H7 (cell line): ENCODE results near the gene FASN. TPM values are rescaled to one million over a fixed set of nuclear protein-coding genes. Genes with fewer than 3 reads are reported as not detected.

Experiments
- DNase-seq: peaks from one replicate; pipeline ENCODE4 v3.0.0; 2012
- H3K27me3 ChIP-seq: 2 replicates; pipeline ENCODE4 v1.6.0; 2011; ENCODE audit warnings: mild to moderate bottlenecking, low read length; ENCODE audit not compliant: control insufficient read depth, insufficient read depth
- H3K36me3 ChIP-seq: replicated peaks from 2 replicates; pipeline ENCODE4 v1.5.1; 2011; ENCODE audit warnings: low read length; ENCODE audit not compliant: control insufficient read depth, insufficient read depth
- H3K4me3 ChIP-seq: 2 replicates; pipeline ENCODE4 v1.5.1; 2011; ENCODE audit warnings: low read depth, mild to moderate bottlenecking, control low read depth, low read length, moderate library complexity; ENCODE audit not compliant: insufficient read depth
- total RNA-seq: library from RNA; depleted of rRNA; stranded (reverse); fragments of >200 nt; shearing (Covaris generic); gene quantifications from 2 replicates; pipeline ENCODE4 v1.2.3, GENCODE V29; 2014

Gene FASN
- total RNA-seq, 1 experiment from 2014 or later = 201 TPM

DNA sequence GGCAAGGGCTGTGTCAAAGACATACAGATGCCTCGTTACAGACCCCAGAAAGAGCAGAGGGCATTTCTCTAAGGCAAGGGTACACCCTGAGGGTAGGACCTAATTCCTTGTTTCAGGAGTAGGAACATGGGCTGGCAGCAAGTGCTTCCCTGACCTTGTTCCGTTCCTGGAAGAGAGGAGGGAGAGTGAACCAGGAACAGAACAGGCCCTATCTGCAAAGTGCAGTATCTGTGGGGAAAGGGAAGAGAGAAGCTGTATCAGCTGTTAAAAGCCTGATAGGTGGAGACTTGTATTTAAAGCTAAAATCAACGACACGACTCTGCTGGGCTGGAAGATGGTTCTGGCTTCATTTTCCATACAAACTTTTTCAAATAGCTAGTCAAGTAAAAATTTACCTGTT is 26.1 kb upstream of the FASN start:
- H3K27me3 ChIP-seq = no peaks in the 10 kb centered on the region
- H3K36me3 ChIP-seq = no peaks in the 10 kb centered on the region
- DNase-seq = peak; percentile 8
- H3K4me3 ChIP-seq = no peak overlapping the region

DNA sequence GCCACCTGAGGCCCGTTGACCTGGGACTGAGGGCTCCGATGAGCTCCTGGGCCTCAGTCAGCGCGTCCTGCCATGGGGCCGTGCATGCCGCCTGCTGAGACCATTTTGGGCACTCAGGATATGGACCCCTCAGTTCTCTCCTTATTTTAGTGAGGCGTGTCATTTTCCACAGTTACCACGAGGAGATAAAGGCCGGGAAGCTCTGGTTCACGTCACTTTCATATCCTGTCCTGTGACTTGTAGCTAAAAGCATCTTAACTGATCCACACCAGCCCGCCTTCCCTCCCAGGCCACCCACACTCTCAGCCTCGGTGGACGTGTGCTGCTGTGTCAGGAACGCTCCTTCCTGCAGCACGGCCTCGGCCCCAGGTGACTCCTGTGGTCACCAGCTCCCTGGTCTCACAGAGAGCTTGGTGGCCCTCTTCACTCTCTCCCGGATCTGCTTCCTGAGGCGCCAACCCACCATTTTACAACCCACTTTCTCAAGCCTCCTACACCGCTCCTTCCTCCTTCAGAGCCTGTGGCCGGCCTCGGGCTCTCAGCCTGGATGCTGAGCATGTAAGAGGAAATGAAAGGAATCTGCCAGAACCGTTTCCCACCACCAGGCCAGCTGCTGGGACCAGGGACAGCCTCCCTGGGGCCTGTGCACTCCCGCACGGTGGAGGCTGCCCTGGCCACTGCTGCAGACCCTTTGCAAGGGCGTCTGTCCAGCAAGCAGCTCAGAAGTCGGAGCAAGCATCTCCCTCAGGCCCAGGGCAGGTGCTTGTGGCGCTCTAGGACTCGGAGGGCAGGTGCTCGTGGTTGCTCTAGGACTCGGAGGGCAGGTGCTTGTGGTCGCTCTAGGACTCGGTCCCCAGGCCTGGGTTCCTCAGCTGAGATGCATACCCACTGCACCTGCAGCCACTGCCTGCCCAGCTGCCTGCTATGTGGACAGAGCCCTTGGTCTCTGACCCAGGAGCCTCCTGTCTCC is 23.9 kb upstream of the FASN start:
- Histone ChIP-seq H3K36me3 (no peaks in the 10 kb centered on the region), H3K27me3 (no peaks in the 10 kb centered on the region), H3K4me3 (no peak overlapping the region)
- peak; percentile 43 for DNase-seq

DNA sequence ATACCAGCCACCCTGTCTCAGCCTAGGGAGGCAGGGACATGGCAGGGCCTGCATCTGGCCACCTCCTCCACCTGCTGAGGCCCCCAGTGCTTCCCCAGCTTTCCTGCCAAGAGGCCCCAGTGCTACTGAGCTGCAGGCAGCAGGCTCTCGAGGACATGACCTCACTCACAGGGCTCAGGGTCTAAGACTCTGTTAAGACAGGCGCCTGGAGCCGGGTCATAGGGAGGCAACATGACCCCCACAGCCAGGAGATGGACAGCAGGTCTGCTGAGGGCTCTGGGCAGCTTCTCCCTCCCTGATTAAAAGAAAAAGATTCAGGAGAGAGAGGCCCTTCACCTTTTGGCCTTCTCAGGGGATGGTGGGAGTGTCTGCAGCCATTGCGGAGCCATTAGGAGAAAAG is 23.2 kb upstream of the FASN start:
- peak; percentile 30 for DNase-seq
- no peaks in the 10 kb centered on the region for H3K27me3 ChIP-seq
- H3K4me3 ChIP-seq = no peak overlapping the region
- H3K36me3 ChIP-seq = no peaks in the 10 kb centered on the region

DNA sequence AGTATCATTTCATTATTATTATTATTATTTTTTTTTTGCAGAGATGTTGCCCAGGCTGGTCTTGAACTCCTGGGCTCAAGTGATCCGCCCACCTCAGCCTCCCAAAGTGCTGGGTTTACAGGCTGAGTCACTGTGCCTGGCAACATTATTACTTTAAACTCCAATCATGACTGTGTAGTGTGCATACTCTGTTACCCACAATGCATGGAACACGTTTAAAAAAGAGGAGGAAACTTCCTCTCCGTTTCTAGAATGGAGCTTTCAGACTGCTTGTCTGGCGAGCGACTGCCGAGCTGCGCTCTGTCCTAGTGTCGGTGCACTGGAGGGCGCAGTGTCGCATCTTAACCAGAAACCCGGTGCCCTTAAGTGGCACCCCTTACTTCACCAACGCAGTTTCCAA is 22.1 kb upstream of the FASN start:
- Histone ChIP-seq H3K27me3 (no peaks in the 10 kb centered on the region), H3K4me3 (no peak overlapping the region), H3K36me3 (no peaks in the 10 kb centered on the region)
- peak; percentile 29 for DNase-seq

DNA sequence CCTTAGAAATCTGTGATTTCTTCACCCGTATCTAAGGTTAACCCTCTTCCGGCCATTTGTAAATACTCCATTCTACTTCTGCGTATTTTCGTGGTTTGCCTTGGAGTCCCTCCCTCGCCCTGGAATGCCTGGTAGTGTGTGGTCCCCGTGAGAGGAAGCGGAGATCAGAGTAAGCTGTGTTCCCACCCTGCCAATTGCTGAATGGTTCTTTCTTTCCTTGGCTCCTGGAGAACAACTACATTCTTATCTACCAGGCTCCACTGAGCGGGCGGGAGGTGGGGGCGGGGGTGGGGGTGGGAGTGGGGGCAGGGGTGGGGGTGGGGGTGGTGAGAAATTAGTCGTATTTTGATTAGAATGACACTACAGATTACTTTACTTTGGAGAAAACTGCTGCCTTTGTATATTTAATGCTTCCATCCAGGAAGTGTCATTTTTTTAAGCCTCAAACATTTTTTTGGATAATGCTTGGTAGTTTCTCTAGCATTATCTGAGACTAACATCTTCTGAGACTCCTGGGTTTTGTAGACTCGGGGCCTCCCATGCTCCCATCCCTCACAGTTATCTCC is 20.9 kb upstream of the FASN start:
- H3K27me3 ChIP-seq = no peaks in the 10 kb centered on the region
- peak; percentile 69 for DNase-seq
- H3K36me3 ChIP-seq = no peaks in the 10 kb centered on the region
- H3K4me3 ChIP-seq = no peak overlapping the region

DNA sequence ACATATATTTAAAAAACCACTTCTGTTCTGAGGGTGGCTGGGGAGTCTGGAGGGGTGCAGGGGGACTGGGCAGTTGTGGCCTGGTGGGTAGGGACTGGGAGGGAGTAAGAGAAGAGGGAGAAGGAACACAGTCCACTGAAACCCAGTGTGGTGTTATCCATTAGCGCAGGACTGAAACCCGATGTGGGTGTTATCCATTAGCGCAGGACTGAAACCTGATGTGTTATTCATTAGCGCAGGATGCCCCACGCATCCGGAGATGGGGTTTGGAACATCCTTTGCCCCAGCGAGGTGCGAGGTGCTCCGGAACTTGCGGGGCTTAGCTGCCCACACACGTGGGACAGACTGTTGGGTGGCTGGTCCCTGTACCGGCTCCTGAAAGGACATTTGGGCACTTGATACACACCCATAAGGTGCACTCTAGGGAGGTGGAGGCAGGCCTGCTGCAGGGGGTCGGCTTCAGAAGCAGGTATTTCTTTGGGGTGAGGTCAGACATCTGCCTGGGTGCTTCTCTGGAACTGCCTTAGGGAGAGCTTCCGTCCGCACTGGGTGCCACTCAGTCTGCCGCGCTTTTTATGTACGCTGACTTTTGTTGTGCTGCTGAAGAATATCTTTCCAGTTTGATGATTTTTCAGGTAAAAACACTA is 20.3 kb upstream of the FASN start:
- Histone ChIP-seq H3K4me3 (no peak overlapping the region), H3K27me3 (no peaks in the 10 kb centered on the region), H3K36me3 (no peaks in the 10 kb centered on the region)
- peak; percentile 23 for DNase-seq

DNA sequence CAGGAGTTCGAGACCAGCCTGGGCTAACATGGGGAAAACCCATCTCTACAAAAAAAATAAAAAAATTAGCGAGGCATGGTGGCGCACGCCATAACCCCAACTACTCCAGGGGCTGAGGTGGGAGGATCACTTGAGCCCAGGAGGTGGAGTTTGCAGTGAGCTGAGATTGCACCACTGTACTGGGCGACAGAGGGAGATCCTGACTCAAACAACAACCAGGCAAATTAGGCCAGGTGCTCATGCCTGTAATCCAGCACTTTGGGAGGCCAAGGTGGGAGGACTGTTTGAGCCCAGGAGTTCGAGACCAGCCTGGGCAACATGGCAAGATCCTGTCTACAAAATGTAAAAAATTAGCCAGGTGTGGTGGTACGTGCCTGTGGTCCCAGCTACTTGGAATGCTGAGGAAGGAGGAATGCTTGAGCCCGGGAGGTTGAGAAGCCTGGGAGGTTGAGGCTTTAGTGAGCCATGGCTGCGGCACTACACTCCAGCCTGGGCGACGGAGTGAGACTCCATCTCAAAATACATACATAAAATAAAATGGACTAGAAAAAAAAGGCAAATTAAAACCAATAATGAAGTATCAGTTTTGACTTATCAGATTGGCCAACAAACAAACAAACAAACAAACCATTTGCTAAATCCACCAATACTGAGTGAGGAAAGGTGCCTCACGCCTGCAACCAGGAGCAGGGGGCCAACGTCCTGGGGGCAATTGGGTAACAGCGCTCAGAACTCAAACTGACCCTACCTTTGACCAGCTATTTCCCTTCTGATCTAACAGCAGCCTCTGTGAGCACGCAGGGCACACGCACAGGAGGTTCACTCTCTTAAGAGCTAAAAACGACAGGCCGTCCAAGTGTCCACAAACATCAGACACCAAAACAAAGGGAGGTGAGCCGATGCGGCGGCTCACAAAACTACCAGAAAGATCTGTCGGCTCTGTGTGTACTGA is 19.4 kb upstream of the FASN start:
- Histone ChIP-seq H3K36me3 (no peaks in the 10 kb centered on the region), H3K27me3 (no peaks in the 10 kb centered on the region), H3K4me3 (no peak overlapping the region)
- peak; percentile 15 for DNase-seq

DNA sequence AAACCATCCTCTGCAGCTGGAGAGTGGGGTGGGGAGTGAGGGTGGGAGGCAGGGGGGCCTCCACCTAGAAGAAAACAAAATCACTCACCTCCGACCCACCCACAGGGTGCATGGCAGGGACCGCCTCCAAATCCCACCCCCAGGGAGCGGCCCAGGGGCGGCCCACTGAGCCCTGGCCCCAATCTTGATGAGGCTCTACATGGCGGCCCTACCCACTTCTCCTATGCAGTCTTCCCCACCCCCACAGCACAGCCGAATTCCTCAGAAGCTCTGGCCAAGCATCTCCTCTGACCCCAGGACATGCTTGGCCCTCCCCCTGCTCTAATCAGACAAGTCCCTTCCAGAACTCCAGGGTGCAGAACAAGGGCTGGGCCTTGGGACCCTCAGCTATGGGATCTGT is 18.2 kb upstream of the FASN start:
- Histone ChIP-seq H3K4me3 (no peak overlapping the region), H3K36me3 (no peaks in the 10 kb centered on the region), H3K27me3 (no peaks in the 10 kb centered on the region)
- peak; percentile 60 for DNase-seq

DNA sequence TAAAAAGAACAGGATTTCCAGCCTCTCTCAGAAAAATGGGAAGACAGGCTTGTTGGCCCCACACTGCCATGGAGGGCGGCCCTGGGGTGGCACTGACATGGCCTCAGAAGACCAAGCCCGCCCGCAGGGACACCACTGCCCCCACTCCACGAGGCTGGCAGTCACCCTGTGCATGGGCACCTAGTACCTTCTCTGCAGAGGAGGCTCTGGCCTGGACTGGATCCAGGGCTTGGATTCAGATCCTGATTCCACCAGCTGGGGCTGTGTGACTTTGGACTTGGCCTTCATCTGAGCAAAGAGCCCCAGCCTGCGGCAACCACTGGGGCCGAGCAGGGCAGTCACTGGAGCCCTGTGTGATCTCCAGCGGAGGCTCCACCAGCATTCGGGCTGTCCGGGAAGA is 16.8 kb upstream of the FASN start:
- no peak overlapping the region for H3K4me3 ChIP-seq
- peak; percentile 44 for DNase-seq

DNA sequence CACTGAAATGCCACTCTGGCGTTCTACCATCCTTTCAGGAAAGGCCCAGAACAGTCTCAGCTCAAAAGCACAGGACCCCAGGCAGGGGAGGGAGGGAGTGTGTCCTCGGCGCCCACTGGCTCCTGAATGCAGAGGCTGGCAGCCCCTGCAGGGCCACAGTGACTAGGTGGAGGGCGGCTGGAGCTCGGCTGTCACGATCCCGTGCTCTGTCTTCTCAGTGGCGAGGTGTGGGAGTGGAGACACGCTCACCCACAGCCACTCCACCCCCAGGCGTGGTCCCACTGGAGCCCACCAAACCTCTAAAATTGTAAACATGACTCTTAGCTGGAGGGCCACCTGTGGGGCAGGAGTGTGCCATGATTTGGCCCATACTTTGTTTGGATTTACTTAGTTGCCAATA is 16.4 kb upstream of the FASN start:
- no peaks in the 10 kb centered on the region for H3K27me3 ChIP-seq
- no peaks in the 10 kb centered on the region for H3K36me3 ChIP-seq
- no peak overlapping the region for H3K4me3 ChIP-seq
- DNase-seq = no peak

More for the DNA sequence above, 16.8 kb upstream of the FASN start:
- Histone ChIP-seq H3K36me3 (no peaks in the 10 kb centered on the region), H3K27me3 (no peaks in the 10 kb centered on the region)

DNA sequence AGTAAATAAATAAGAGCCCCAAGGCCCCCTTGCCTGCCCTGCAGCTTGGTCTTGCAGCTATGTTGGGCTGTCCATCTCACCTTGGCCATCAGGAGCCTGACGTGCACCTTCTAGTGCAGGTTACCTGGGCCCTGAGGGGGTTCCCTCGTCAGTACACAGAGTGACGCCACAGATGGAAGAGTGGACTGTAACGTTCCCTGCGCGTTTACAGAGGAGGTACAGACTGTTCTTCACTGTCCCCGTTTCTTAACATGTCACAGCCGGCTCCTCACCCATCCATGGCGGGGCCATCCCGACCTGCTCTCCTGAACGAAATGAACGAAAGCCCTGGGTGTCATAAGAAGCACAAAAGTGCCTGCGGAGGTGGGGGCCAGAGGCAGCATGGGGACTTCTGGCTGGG is 15.9 kb upstream of the FASN start:
- DNase-seq = no peak
- H3K36me3 ChIP-seq = no peaks in the 10 kb centered on the region
- no peaks in the 10 kb centered on the region for H3K27me3 ChIP-seq
- H3K4me3 ChIP-seq = no peak overlapping the region

DNA sequence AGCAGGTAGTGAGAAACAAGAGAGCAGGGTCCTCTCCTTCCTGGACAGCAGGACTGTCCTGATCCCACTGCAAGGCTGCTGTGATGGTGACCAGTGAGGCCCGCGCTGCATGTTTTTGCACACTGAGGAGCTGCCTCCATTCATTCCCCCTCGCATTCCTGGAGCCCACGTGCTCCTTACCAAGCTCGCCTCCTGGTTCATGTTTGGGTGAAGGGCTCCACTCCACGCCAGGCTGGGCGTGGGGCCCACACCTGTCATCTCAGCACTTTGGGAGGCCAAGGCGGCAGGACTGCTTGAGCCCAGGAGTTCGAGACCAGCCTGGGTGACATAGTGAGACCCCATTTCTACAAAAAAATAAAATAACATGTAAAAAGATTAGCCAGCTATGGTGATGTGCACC is 15.4 kb upstream of the FASN start:
- H3K36me3 ChIP-seq = no peaks in the 10 kb centered on the region
- H3K27me3 ChIP-seq = no peaks in the 10 kb centered on the region
- no peak for DNase-seq
- no peak overlapping the region for H3K4me3 ChIP-seq

DNA sequence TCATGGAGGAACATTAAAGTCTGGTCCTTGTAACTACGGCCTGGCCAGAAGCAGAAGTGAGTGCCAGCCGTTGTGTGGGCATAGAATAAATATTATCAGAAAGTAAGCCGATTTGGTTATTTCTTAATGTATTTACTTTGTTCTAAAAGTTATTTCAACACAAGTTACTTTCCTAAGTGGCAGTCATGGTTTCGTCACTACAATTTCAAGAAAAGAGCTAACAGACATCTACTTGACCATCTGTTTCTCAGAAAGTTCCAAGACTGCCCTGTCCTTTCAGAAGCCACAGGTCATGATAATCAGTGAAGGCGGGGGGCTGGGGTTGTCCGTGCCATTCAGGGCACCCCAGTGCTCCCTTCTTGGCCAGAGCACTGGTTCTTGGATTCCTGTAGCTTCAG is 14.9 kb upstream of the FASN start:
- DNase-seq = no peak
- H3K27me3 ChIP-seq = no peaks in the 10 kb centered on the region
- H3K36me3 ChIP-seq = no peaks in the 10 kb centered on the region
- H3K4me3 ChIP-seq = no peak overlapping the region
